Stimulated activated CD4-positive, alpha-beta T cell treated with anti-CD3 and anti-CD28 coated beads, Interleukin-15, amount 100 ng/mL, for 48 hours (primary cell): Measurements from ENCODE around the gene BMS1.
"Not testable (repeated sequence)": the region's sequence is repeated elsewhere in the genome, so short reads cannot be mapped to it uniquely, and the experiment has no call there.

ENCODE experiments used
- DNase-seq, 2 donors: peaks; one replicate each; pipeline ENCODE4 v3.0.0-alpha.2; 2020; ENCODE audit warnings: low read depth in 2 of 2

BMS1 gene

GRCh38 chr10:42864575-42864974 is 82.0 kb downstream of the BMS1 start:
- no peak for DNase-seq

- DNase-seq = no peak
Observed at GRCh38 chr10:42865716-42866114, 83.1 kb downstream of the BMS1 start.

GRCh38 chr10:42866115-42866995 is 83.8 kb downstream of the BMS1 start:
- peak; percentile 17 to 37 for DNase-seq

DNA sequence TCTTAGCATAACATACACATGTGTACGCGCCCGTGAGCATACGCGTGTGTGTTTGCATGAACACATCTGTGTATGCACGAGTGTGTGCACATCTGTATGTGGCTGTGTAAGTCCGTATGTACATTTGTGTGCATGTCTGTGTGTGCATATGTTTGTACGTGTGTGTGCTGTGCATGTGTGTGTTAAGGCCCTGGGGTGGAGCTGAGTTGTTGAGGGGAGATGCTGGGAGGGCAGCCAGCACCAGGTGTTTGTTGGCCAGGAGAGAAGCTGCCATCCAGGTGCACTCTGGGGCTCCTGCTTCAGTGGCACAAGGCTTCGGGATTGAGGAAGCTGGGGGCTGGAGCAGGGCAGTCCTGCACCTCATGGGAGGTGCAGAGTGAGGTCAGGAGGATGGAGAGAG is 85.0 kb downstream of the BMS1 start:
- no peak for DNase-seq

GRCh38 chr10:42868530-42868929 is 85.9 kb downstream of the BMS1 start:
- DNase-seq = no peak

GRCh38 chr10:42869977-42870350 is 87.4 kb downstream of the BMS1 start:
- no peak for DNase-seq

- not testable (repeated sequence) for DNase-seq
Observed at GRCh38 chr10:42871138-42871641, 88.6 kb downstream of the BMS1 start.

DNA sequence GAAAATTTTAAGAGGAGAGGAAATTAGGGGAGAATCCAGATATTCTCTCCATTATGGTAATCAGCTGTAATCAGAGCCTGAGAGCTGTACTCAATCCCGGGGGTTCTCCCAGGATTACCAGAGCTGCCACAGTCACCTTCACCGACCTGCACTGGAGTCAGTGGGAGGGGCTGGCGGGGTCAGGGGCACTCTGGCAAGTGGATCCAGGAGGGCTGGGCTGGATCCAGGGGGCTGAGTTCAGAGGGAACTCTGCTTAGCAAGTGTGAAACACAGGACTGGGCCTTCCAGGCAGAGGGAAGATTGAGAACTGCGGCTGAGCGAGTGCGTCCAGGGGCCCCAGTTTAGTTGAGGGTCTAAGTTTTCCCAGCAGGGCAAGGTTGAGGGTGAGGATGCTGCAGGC is 89.2 kb downstream of the BMS1 start:
- no peak for DNase-seq

GRCh38 chr10:42872865-42873435 is 90.4 kb downstream of the BMS1 start:
- DNase-seq = no peak

GRCh38 chr10:42874713-42875387 is 92.3 kb downstream of the BMS1 start:
- no peak for DNase-seq

- no peak for DNase-seq
Observed at GRCh38 chr10:42875388-42875755, 92.8 kb downstream of the BMS1 start.

GRCh38 chr10:42875798-42876341 is 93.3 kb downstream of the BMS1 start:
- no peak for DNase-seq

GRCh38 chr10:42876476-42876875 is 93.9 kb downstream of the BMS1 start:
- DNase-seq = no peak

- no peak for DNase-seq
Observed at GRCh38 chr10:42876945-42877344, 94.3 kb downstream of the BMS1 start.

GRCh38 chr10:42877496-42878030 is 95.0 kb downstream of the BMS1 start:
- no peak for DNase-seq

GRCh38 chr10:42878134-42878820 is 95.7 kb downstream of the BMS1 start:
- no peak for DNase-seq

- no peak for DNase-seq
Observed at GRCh38 chr10:42878821-42879195, 96.2 kb downstream of the BMS1 start.

- no peak for DNase-seq
Observed at GRCh38 chr10:42879380-42880254, 97.0 kb downstream of the BMS1 start.

DNA sequence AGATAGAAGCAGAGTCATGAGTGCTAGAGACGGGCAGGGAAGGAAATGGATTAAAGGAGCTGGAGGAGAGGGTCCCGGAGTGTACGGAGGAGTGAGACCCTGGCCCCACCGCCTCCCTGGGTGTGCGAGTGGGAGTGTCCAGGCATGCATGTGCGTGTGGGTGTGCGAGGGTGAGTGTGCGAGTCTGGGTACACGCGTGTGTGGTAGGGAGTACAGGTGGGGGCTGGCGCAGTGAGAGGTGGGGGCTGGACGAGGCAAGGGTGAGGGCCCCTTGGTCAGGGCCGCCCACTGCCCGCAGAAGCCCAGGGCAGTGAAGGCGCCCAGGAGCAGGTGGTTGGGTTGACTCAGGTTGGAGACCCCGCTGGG is 97.6 kb downstream of the BMS1 start:
- no peak for DNase-seq

DNA sequence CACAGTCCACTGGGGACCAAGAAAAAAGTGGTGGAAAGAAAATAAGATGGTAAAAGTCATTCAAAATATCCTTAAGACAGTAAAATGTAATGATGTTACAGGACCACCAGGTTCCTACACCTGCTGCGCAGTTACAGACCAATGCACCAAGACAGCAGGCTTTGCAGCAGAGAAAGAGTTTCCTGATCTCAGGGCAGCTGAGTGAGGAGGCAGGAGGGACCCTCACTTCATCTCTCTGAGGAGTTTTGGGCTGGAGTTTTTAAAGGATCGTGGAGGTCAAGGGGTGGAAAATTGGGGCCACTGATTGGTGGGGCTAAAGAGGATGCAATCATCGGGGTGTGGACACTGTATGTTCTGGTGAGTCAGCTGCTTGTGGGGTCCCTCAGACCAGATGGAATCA is 100.0 kb downstream of the BMS1 start:
- no peak for DNase-seq
